Measurements from ENCODE around the gene SPRR4. TPM values are rescaled to one million over a fixed set of nuclear protein-coding genes. Genes with fewer than 3 reads are reported as not detected.

The SPRR4 gene
- total RNA-seq, 1 experiment from 2014 or later: not detected

DNA sequence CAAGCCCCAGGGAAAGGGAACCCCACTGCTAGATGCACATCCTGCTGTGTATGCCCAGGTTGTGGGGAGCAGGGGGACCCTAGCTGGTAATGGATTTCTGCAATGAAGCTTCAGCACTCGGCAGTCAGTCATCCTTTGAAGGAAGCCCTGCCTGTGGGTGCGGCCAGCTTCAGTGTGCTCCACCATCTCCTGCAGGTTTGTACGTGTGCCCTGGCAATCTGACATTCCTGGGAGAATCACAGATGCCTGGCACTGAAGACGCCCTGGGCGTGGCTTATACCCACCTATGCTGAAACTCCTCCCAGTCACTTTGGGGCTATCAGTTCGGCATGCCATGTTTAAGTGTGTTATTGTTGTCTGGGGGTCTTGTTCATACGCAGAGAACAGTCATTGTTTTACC is 16.7 kb upstream of the SPRR4 start:
- Histone ChIP-seq H3K4me1 (no peaks in the 10 kb centered on the region), H3K9me3 (no peaks in the 10 kb centered on the region), H3K36me3 (ENCODE audit: control insufficient read depth, insufficient read depth, low read length) (no peaks in the 10 kb centered on the region), H3K4me3 (ENCODE audit: low read depth, low read length) (no peak overlapping the region), H3K27me3 (replicated peaks; ENCODE audit: control insufficient read depth, insufficient read depth, low read length) (no peaks in the 10 kb centered on the region; the same call in 1 of the 2 replicates)
- no peak for DNase-seq
- no peaks in the 10 kb centered on the region for H3K9me3 Mint-ChIP-seq (ENCODE audit: unreplicated experiment)
- no peak overlapping the region for H3K4me3 Mint-ChIP-seq (ENCODE audit: unreplicated experiment)
- POLR2A ChIA-PET: no interaction called here
- no peaks in the 10 kb centered on the region for H3K36me3 Mint-ChIP-seq (ENCODE audit: insufficient read depth, unreplicated experiment)
- intact Hi-C loops (cut with micrococcal nuclease; ENCODE audit: unreplicated experiment): no loop called here
- no TSS peak for BruUV-seq (replicated peaks)
- H3K27me3 Mint-ChIP-seq (ENCODE audit: insufficient read depth, unreplicated experiment): peaks cover 18% of the 10 kb centered on the region
- CTCF ChIA-PET: interaction anchor here (0.6 to 1.7 kb wide), 2 partner anchors 10 to 239 kb away, joined by 3 read pairs; no protein-coding TSS in a partner anchor
- TF ChIP-seq, protein P1, sequence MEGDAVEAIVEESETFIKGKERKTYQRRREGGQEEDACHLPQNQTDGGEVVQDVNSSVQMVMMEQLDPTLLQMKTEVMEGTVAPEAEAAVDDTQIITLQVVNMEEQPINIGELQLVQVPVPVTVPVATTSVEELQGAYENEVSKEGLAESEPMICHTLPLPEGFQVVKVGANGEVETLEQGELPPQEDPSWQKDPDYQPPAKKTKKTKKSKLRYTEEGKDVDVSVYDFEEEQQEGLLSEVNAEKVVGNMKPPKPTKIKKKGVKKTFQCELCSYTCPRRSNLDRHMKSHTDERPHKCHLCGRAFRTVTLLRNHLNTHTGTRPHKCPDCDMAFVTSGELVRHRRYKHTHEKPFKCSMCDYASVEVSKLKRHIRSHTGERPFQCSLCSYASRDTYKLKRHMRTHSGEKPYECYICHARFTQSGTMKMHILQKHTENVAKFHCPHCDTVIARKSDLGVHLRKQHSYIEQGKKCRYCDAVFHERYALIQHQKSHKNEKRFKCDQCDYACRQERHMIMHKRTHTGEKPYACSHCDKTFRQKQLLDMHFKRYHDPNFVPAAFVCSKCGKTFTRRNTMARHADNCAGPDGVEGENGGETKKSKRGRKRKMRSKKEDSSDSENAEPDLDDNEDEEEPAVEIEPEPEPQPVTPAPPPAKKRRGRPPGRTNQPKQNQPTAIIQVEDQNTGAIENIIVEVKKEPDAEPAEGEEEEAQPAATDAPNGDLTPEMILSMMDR (IDR thresholded peaks at IDR 0.05; ENCODE audit: insufficient read depth in 1 of 2, low read depth in 1 of 2, low read length in 1 of 2, severe bottlenecking in 1 of 2, unreplicated experiment in 1 of 2): no peak
- no peak overlapping the region for H3K27ac Mint-ChIP-seq (ENCODE audit: unreplicated experiment)
- no peaks in the 10 kb centered on the region for H3K4me1 Mint-ChIP-seq (ENCODE audit: low read depth, unreplicated experiment)

DNA sequence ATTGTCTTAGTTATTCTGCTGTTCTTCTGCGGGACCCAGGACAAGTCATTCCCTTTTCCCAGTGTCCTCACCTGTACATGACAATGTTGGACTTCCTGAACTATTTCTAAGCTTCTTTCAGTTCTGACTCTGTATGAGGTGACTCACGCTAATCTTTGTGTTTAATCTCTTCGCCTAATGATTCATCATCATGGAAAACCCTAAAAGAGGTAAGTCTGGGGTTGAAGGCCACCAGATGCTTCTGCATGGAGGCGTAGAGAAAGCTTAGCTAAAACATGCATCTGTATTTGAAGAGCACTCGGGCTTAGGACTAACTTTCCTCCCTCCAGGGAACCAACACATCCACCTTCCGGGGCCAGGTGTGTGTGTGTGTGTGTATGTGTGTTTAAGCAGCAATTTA is 16.0 kb upstream of the SPRR4 start:
- ChIA-PET CTCF (interaction anchor here (0.6 kb wide), 1 partner anchor 10 kb away, joined by 3 read pairs; no protein-coding TSS in a partner anchor), POLR2A (no interaction called here)
- Mint-ChIP-seq H3K27me3 (ENCODE audit: insufficient read depth, unreplicated experiment) (peaks cover 18% of the 10 kb centered on the region), H3K9me3 (ENCODE audit: unreplicated experiment) (no peaks in the 10 kb centered on the region), H3K36me3 (ENCODE audit: insufficient read depth, unreplicated experiment) (no peaks in the 10 kb centered on the region), H3K4me1 (ENCODE audit: low read depth, unreplicated experiment) (no peaks in the 10 kb centered on the region), H3K4me3 (ENCODE audit: unreplicated experiment) (no peak overlapping the region), H3K27ac (ENCODE audit: unreplicated experiment) (no peak overlapping the region)
- no TSS peak for BruUV-seq (replicated peaks)
- TF ChIP-seq, protein P1 (IDR thresholded peaks at IDR 0.05; ENCODE audit: insufficient read depth in 1 of 2, low read depth in 1 of 2, low read length in 1 of 2, severe bottlenecking in 1 of 2, unreplicated experiment in 1 of 2): no peak
- H3K36me3 ChIP-seq (ENCODE audit: control insufficient read depth, insufficient read depth, low read length): no peaks in the 10 kb centered on the region
- no peaks in the 10 kb centered on the region; the same call in 1 of the 2 replicates for H3K27me3 ChIP-seq (replicated peaks; ENCODE audit: control insufficient read depth, insufficient read depth, low read length)
- DNase-seq: no peak
- H3K9me3 ChIP-seq: no peaks in the 10 kb centered on the region
- intact Hi-C loops (cut with micrococcal nuclease; ENCODE audit: unreplicated experiment): no loop called here
- H3K4me1 ChIP-seq: no peaks in the 10 kb centered on the region
- H3K4me3 ChIP-seq (ENCODE audit: low read depth, low read length): no peak overlapping the region

DNA sequence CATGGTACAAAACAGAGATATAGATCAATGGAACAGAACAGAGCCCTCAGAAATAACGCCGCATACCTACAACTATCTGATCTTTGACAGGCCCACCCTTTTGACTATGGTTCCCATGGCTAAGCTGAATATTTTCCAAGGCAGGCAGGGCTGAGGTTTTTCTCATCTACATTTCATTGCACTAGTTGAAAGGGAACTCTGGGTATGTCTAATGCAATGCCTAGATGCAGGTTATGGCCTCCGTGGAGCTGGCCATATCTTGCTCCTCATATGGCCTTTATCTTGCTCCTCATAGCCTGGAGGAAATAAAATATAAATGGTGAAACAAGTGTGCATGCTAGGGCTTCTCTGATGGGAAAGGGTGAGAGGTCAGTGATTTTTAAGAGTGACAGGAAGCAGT is 12.9 kb upstream of the SPRR4 start:
- BruUV-seq (replicated peaks): no TSS peak
- no peak for DNase-seq
- H3K9me3 ChIP-seq: no peaks in the 10 kb centered on the region
- Mint-ChIP-seq H3K27me3 (ENCODE audit: insufficient read depth, unreplicated experiment) (peaks cover 7% of the 10 kb centered on the region), H3K4me3 (ENCODE audit: unreplicated experiment) (no peak overlapping the region), H3K4me1 (ENCODE audit: low read depth, unreplicated experiment) (no peaks in the 10 kb centered on the region), H3K9me3 (ENCODE audit: unreplicated experiment) (no peaks in the 10 kb centered on the region), H3K36me3 (ENCODE audit: insufficient read depth, unreplicated experiment) (no peaks in the 10 kb centered on the region), H3K27ac (ENCODE audit: unreplicated experiment) (no peak overlapping the region)
- no peaks in the 10 kb centered on the region for H3K4me1 ChIP-seq
- no peak overlapping the region for H3K4me3 ChIP-seq (ENCODE audit: low read depth, low read length)
- intact Hi-C loops (cut with micrococcal nuclease; ENCODE audit: unreplicated experiment): no loop called here
- H3K27me3 ChIP-seq (replicated peaks; ENCODE audit: control insufficient read depth, insufficient read depth, low read length): no peaks in the 10 kb centered on the region; the same call in 1 of the 2 replicates
- no peaks in the 10 kb centered on the region for H3K36me3 ChIP-seq (ENCODE audit: control insufficient read depth, insufficient read depth, low read length)
- CTCF ChIA-PET: no interaction called here
- POLR2A ChIA-PET: no interaction called here
- TF ChIP-seq, protein P1 (IDR thresholded peaks at IDR 0.05; ENCODE audit: insufficient read depth in 1 of 2, low read depth in 1 of 2, low read length in 1 of 2, severe bottlenecking in 1 of 2, unreplicated experiment in 1 of 2): no peak

Data from Caco-2 (cell line).